HL-60 (cell line): ENCODE data around the gene ASF1B.
A peak's percentile ranks its signal among the peaks of the same experiment; 100 is the strongest.

Experiments
- DNase-seq, 2 experiments: peaks; one replicate each; pipeline ENCODE4 v3.0.0-alpha.2; 2010 to 2020; ENCODE audit warnings: low read depth in 1 of 2, low spot score in 1 of 2
- H3K27ac ChIP-seq: fragments of 250-450 bp; sonication (Bioruptor Pico); replicated peaks from 2 replicates; pipeline ENCODE4 v1.5.1; 2020; ENCODE audit warnings: mild to moderate bottlenecking, moderate library complexity
- H3K27me3 ChIP-seq: fragments of 250-450 bp; sonication (Bioruptor Pico); 2 replicates; pipeline ENCODE4 v1.5.1; 2021; ENCODE audit warnings: mild to moderate bottlenecking, moderate library complexity; ENCODE audit not compliant: insufficient read depth, poor library complexity, severe bottlenecking
- H3K4me3 ChIP-seq: replicated peaks from 2 replicates; pipeline ENCODE4 v1.5.1; 2011; ENCODE audit warnings: mild to moderate bottlenecking, control low read depth, low read length; ENCODE audit not compliant: insufficient read depth
- GABPA ChIP-seq: IDR thresholded peaks from 2 replicates; pipeline ENCODE4 v1.6.1; 2012; ENCODE audit warnings: low read depth
- POLR2AphosphoS5 ChIP-seq: IDR thresholded peaks from 2 replicates; pipeline ENCODE4 v1.6.1; 2012; ENCODE audit warnings: low read depth
- SPI1 ChIP-seq: IDR thresholded peaks from 2 replicates; pipeline ENCODE4 v1.6.1; 2012; ENCODE audit warnings: low read depth, mild to moderate bottlenecking, borderline replicate concordance
- TF ChIP-seq, protein P1 (sequence below): IDR thresholded peaks from 2 replicates; pipeline ENCODE4 v1.6.1; 2012; ENCODE audit warnings: low read depth; ENCODE audit not compliant: insufficient replicate concordance
- TF ChIP-seq, protein P2 (sequence below): IDR thresholded peaks from one replicate; pipeline ENCODE4 v1.5.1; 2011; ENCODE audit warnings: low read length, control low read depth, inconsistent platforms; ENCODE audit not compliant: insufficient read depth

The ASF1B gene

DNA sequence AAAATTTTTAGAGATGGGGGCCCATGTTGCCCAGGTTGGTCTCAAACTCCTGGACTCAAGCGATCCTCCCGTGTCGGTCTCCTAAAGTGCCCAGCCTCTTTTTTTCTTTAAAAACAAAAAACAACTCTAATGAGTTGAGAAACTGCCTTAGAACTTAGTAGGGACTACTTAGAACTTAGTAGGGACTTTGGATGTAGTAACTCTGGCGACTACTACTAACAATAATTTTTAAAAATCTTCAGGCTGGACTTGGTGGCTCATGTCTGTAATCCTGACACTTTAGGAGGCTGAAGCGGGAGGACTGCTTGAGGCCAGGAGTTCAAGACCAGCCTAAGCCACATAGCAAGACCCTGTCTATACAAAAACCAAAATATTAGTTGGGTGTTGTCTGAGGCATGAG lies 50.3 kb downstream of the ASF1B start:
- Histone ChIP-seq H3K27me3 (no peaks in the 10 kb centered on the region), H3K4me3 (no peak overlapping the region), H3K27ac (no peak overlapping the region)
- TF ChIP-seq, protein P1, sequence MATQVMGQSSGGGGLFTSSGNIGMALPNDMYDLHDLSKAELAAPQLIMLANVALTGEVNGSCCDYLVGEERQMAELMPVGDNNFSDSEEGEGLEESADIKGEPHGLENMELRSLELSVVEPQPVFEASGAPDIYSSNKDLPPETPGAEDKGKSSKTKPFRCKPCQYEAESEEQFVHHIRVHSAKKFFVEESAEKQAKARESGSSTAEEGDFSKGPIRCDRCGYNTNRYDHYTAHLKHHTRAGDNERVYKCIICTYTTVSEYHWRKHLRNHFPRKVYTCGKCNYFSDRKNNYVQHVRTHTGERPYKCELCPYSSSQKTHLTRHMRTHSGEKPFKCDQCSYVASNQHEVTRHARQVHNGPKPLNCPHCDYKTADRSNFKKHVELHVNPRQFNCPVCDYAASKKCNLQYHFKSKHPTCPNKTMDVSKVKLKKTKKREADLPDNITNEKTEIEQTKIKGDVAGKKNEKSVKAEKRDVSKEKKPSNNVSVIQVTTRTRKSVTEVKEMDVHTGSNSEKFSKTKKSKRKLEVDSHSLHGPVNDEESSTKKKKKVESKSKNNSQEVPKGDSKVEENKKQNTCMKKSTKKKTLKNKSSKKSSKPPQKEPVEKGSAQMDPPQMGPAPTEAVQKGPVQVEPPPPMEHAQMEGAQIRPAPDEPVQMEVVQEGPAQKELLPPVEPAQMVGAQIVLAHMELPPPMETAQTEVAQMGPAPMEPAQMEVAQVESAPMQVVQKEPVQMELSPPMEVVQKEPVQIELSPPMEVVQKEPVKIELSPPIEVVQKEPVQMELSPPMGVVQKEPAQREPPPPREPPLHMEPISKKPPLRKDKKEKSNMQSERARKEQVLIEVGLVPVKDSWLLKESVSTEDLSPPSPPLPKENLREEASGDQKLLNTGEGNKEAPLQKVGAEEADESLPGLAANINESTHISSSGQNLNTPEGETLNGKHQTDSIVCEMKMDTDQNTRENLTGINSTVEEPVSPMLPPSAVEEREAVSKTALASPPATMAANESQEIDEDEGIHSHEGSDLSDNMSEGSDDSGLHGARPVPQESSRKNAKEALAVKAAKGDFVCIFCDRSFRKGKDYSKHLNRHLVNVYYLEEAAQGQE: no peak
- TF ChIP-seq SPI1 (no peak), GABPA (no peak), POLR2AphosphoS5 (no peak)
- TF ChIP-seq, protein P2, sequence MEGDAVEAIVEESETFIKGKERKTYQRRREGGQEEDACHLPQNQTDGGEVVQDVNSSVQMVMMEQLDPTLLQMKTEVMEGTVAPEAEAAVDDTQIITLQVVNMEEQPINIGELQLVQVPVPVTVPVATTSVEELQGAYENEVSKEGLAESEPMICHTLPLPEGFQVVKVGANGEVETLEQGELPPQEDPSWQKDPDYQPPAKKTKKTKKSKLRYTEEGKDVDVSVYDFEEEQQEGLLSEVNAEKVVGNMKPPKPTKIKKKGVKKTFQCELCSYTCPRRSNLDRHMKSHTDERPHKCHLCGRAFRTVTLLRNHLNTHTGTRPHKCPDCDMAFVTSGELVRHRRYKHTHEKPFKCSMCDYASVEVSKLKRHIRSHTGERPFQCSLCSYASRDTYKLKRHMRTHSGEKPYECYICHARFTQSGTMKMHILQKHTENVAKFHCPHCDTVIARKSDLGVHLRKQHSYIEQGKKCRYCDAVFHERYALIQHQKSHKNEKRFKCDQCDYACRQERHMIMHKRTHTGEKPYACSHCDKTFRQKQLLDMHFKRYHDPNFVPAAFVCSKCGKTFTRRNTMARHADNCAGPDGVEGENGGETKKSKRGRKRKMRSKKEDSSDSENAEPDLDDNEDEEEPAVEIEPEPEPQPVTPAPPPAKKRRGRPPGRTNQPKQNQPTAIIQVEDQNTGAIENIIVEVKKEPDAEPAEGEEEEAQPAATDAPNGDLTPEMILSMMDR: no peak
- no peak for DNase-seq

DNA sequence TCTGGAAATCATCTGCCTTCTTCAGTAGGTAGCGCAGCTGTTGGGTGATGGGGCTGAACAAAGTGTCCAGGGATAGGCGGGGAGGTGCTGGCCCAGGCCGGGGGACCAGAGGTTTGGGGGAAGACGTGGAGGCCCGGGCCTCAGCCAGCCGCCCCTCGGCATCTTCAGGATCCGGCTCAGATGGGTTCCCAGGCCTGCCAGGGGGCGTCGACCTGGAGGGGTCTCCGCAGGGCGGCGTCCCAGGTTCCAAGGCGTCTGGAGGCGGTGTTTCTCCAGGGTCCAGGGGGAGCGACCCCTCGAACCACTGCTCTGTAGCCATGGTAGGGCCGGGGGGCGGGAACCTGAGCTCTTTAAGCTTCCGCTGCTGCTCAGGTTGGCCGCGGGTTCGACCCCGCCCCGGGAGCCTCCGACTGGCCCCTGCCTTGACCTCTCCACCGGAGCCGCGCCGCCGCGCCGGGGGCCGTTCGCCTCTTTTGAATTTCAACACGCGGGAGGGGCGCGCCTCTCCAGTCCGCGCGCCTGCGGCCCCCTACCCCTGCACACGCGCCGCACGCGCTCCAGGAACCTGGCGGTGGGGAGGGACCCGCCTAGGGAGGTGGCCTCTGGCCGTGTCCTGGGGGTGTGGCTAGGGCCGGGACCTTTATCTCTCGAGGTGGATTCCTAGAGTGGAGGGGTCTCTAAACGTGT lies 50.9 kb downstream of the ASF1B start, which contains the start of gene C19orf67:
Gene C19orf67, minus strand, starts transcription at position 475 of the 687 bp plus-strand sequence. Its CDS starts 156 bp downstream, at position 319.
- no peak within 1 kb of the TSS for H3K27ac ChIP-seq
- TF ChIP-seq GABPA (no peak), SPI1 (no peak)
- H3K27me3 ChIP-seq: no peaks in the 10 kb centered on the region
- DNase-seq: no peak
- H3K4me3 ChIP-seq: no peak within 1 kb of the TSS

DNA sequence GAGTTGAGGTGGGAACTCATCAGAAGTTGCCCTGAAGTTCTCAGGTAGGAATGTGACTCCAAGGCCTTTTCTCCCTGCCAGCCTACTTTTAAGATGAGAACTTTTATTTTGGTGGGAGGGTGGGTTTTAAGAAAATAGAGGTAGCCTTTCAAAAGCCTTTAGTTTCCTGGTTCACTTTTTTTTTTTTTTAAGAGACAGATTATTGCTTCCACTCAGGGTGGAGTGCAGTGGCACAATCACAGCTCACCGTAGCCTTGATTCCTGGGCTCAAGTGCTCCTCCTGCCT lies 53.8 kb downstream of the ASF1B start:
- H3K27me3 ChIP-seq: no peaks in the 10 kb centered on the region
- DNase-seq: no peak
- no peak overlapping the region for H3K4me3 ChIP-seq
- no peak overlapping the region for H3K27ac ChIP-seq
- TF ChIP-seq GABPA: no peak
- TF ChIP-seq, protein P1: no peak
- TF ChIP-seq, protein P2: no peak

DNA sequence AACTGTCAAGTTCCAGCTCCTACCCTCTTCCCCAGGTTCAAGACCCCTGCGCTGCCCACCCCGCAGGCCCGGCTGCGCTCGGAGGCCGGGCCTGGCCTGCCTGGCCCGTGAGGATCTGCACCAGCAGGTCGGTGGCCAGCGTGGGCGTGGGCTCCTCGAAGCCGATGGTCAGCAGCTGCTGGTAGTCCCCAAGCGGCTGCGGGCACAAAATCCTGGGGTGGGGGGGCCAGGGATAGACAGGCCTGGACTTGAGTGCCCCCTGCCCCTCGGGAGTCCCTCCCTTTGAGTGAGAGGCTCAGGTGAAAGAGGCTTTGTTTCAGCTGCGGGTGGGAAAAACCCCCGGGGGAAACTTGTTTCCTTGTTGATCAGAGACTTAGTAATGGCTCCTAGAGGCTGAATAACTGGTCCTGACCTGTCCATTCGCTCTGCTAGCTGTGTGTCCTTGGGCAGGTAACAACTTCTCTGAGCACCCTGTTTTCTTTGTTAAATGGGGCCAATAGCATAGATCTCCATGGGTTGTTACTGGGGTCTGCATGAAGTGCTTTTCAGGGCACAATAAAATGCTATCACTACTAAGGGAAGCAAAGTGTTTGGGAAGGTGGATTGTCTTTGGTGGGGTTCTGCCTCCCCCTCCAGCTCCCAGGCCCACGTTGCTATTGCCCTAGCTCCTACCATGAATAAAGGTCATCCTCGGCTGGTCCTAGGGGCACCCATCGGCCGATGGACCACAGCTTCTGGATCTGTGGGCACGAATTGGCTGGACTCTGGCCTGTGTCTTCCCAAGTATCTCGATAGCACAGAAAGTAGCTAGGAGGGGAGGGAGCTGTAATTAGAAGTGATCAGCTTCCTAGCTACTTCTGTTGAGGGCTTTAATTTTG lies 54.4 kb downstream of the ASF1B start:
- no peak for DNase-seq
- peak overlapping the region; percentile 54 for H3K4me3 ChIP-seq

More for the DNA sequence above, 54.4 kb downstream of the ASF1B start:
- H3K27ac ChIP-seq: peak overlapping the region; percentile 56
- TF ChIP-seq POLR2AphosphoS5 (no peak), SPI1 (no peak), GABPA (no peak)
- TF ChIP-seq, protein P2: no peak
- TF ChIP-seq, protein P1: no peak
- H3K27me3 ChIP-seq: no peaks in the 10 kb centered on the region
